K562 (cell line): ENCODE results near the gene HP1BP3. TPM values are rescaled to one million over a fixed set of nuclear protein-coding genes. Genes with fewer than 3 reads are reported as not detected.

Source experiments
- ATAC-seq: fragments of 200-7000 bp; cut with Tn5 transposase; 3 replicates; pipeline ENCODE4 v1.9.1; 2020; ENCODE audit warnings: moderate library complexity
- BruUV-seq: library from RNA; stranded (reverse); fragments of 400-500 nt; replicated peaks from 2 replicates; lab custom pipeline; 2021; lab: Mats Ljungman, UMichigan
- CTCF ChIA-PET: fragments of 300-600 bp; formaldehyde crosslinking; extraction: SDS; loops from one replicate; lab custom pipeline; 2021; ENCODE audit warnings: low intra/inter-chr PET ratio; lab: Yijun Ruan, JAX
- POLR2A ChIA-PET: fragments of 300-600, 350-650 bp; sonication (Branson Sonifier 250); formaldehyde crosslinking; extraction: SDS; loops from one replicate; lab custom pipeline; 2021; ENCODE audit warnings: antibody characterized with exemption, inconsistent platforms; lab: Yijun Ruan, JAX
- DNase-seq, 4 experiments: peaks; one replicate each; pipeline versions ENCODE4 v3.0.0 to v3.0.0-alpha.2; 2011 to 2018; ENCODE audit warnings: low spot score in 3 of 4, mixed read lengths in 3 of 4; ENCODE audit errors: extremely low read depth in 1 of 4
- FAIRE-seq: peaks from 2 replicates; lab custom pipeline; 2011; peaks lifted over from hg19 to GRCh38; lab: Jason Lieb, UNC
- H2AFZ ChIP-seq: 2 replicates; pipeline ENCODE4 v1.6.0; 2011; ENCODE audit warnings: low read depth, low read length, control low read depth, inconsistent platforms
- H3K27ac ChIP-seq: fragments of 200-600 bp; 3 replicates; pipeline ENCODE4 v1.8.0; 2011; ENCODE audit warnings: low read depth, mild to moderate bottlenecking, control low read depth, inconsistent platforms, low read length, moderate library complexity, mixed read lengths; ENCODE audit errors: extremely low read depth
- H3K27me3 ChIP-seq, 2 experiments: fragments of 300-600 bp in 1 of 2; 2 replicates in 1 of 2; 3 replicates in 1 of 2; pipeline versions ENCODE4 v1.6.0 to v1.8.0; 2011; ENCODE audit warnings: inconsistent platforms in 2 of 2, low read length in 2 of 2, mild to moderate bottlenecking in 1 of 2, mixed read lengths in 1 of 2, moderate library complexity in 1 of 2; ENCODE audit not compliant: control insufficient read depth in 2 of 2, insufficient read depth in 2 of 2
- H3K36me3 ChIP-seq: fragments of 300-600 bp; 3 replicates; pipeline ENCODE4 v1.8.0; 2011; ENCODE audit warnings: mild to moderate bottlenecking, low read length, inconsistent platforms; ENCODE audit not compliant: control insufficient read depth, insufficient read depth
- H3K4me1 ChIP-seq, 2 experiments: fragments of 200-600 bp in 1 of 2; replicated peaks in 1 of 2; 2 replicates in 1 of 2; 3 replicates in 1 of 2; pipeline versions ENCODE4 v1.5.1 to v1.8.0; 2011; ENCODE audit warnings: inconsistent platforms in 2 of 2, low read length in 2 of 2, mild to moderate bottlenecking in 1 of 2, mixed read lengths in 1 of 2, moderate library complexity in 1 of 2; ENCODE audit not compliant: control insufficient read depth in 2 of 2, insufficient read depth in 2 of 2
- H3K4me2 ChIP-seq: 2 replicates; pipeline ENCODE4 v1.6.1; 2011; ENCODE audit warnings: low read length, control low read depth, inconsistent platforms, mixed read lengths; ENCODE audit not compliant: insufficient read depth
- H3K4me3 ChIP-seq: fragments of 200-600 bp; sonication (generic), shearing (Covaris generic); 2 replicates; pipeline ENCODE4 v1.5.1; 2016; ENCODE audit warnings: control low read depth, inconsistent platforms
- H3K79me2 ChIP-seq: fragments of 200-600 bp; 3 replicates; pipeline ENCODE4 v1.8.0; 2011; ENCODE audit warnings: low read length, inconsistent platforms; ENCODE audit not compliant: control insufficient read depth, insufficient read depth
- H3K9ac ChIP-seq, 2 experiments: 2 replicates each; pipeline versions ENCODE4 v1.6.0 to v1.6.1; 2011; ENCODE audit warnings: low read depth in 2 of 2, low read length in 2 of 2, control low read depth in 1 of 2, inconsistent platforms in 1 of 2, mild to moderate bottlenecking in 1 of 2, mixed read lengths in 1 of 2; ENCODE audit not compliant: insufficient read depth in 1 of 2
- H3K9me1 ChIP-seq: one replicate; pipeline ENCODE4 v1.6.0; 2011; ENCODE audit warnings: inconsistent platforms, mild to moderate bottlenecking, low read length, moderate library complexity; ENCODE audit not compliant: control insufficient read depth, insufficient read depth
- H3K9me3 ChIP-seq: replicated peaks from 2 replicates; pipeline ENCODE4 v1.5.1; 2011; ENCODE audit warnings: low read depth, low read length, inconsistent platforms; ENCODE audit not compliant: control insufficient read depth, insufficient read depth
- H4K20me1 ChIP-seq: replicated peaks from 2 replicates; pipeline ENCODE4 v1.6.1; 2011; ENCODE audit warnings: low read length, inconsistent platforms, mixed read lengths; ENCODE audit not compliant: control insufficient read depth, insufficient read depth
- ASH1L ChIP-seq: fragments of 450-650 bp; IDR thresholded peaks from 2 replicates; pipeline ENCODE4 v1.6.1; 2018; ENCODE audit warnings: borderline replicate concordance, mild to moderate bottlenecking, low read depth; ENCODE audit not compliant: partially characterized antibody
- CBX8 ChIP-seq: fragments of 200-600 bp; sonication (generic); IDR thresholded peaks from 2 replicates; pipeline ENCODE4 v1.6.1; 2012; ENCODE audit warnings: borderline replicate concordance, mixed run types, low read depth, mild to moderate bottlenecking, moderate library complexity, mixed read lengths, low read length, control low read depth, inconsistent platforms; ENCODE audit not compliant: poor library complexity, severe bottlenecking; ENCODE audit errors: extremely low read depth
- ELF2 ChIP-seq: fragments of 250-450 bp; sonication (Bioruptor Pico); IDR thresholded peaks from 2 replicates; pipeline ENCODE4 v1.5.0; 2021; ENCODE audit warnings: mild to moderate bottlenecking
- GATAD2A ChIP-seq: fragments of 450-650 bp; IDR thresholded peaks from 2 replicates; pipeline ENCODE4 v1.6.1; 2017
- HDAC2 ChIP-seq: fragments of 450-650 bp; IDR thresholded peaks from 2 replicates; pipeline ENCODE4 v1.6.1; 2016; ENCODE audit warnings: mild to moderate bottlenecking
- MYBL2 ChIP-seq, 2 experiments: fragments of 450-650 bp in 1 of 2; sonication (generic) in 1 of 2; formaldehyde crosslinking in 1 of 2; IDR thresholded peaks; 2 replicates each; pipeline versions ENCODE4 v1.6.1 to v1.8.1; 2017 to 2022; ENCODE audit warnings: borderline replicate concordance in 1 of 2, inconsistent platforms in 1 of 2, low read depth in 1 of 2, mild to moderate bottlenecking in 1 of 2, missing genetic modification reagents in 1 of 2, moderate library complexity in 1 of 2
- ZZZ3 ChIP-seq: fragments of 450-650 bp; IDR thresholded peaks from 2 replicates; pipeline ENCODE4 v1.6.1; 2016; ENCODE audit warnings: antibody characterized with exemption, mild to moderate bottlenecking, moderate library complexity
- WGBS: fragments of 100-300 bp; shearing (Covaris generic); methylation state at CpG from one replicate; pipeline ENCODE4 v1.1.6; 2016; ENCODE audit warnings: low coverage, mixed read lengths; ENCODE audit not compliant: insufficient coverage; ENCODE audit errors: missing lambda C conversion rate; 5-methylcytosine and 5-hydroxymethylcytosine counted together
- in situ Hi-C: fragments of 300-500 bp; cut with MboI; formaldehyde crosslinking; loops from 4 replicates; pipeline ENCODE4 v1.15.0; 2018; ENCODE audit warnings: inconsistent platforms, mixed read lengths
- intact Hi-C: fragments of 100-400 bp; cut with micrococcal nuclease; formaldehyde crosslinking; loops from 2 replicates; pipeline ENCODE4 v1.14.2; 2022
- polyA plus RNA-seq, 8 experiments: library from polyadenylated mRNA; depleted of rRNA in 4 of 8; stranded (reverse) in 5 of 8; unstranded in 3 of 8; fragments of >200 nt; fragmentation: Nextera tagmentation in 2 of 8; fragmentation: Illumina TruSeq in 1 of 8; extraction: Ambion mirVana in 2 of 8; extraction: Trizol in 1 of 8; gene quantifications; 2 replicates each; pipeline versions ENCODE4 v1.2.1 to v1.2.3, GENCODE V29; 2011 to 2014; ENCODE audit warnings: inconsistent platforms in 1 of 8, missing spikeins in 1 of 8
- total RNA-seq, 7 experiments: library from RNA; depleted of rRNA in 6 of 7; stranded (reverse); fragments of >200 nt in 6 of 7; fragmentation: Illumina TruSeq in 2 of 7; extraction: Trizol in 2 of 7; gene quantifications; 2 replicates each; pipeline versions ENCODE4 v1.2.1 to v1.2.3, GENCODE V29; 2011 to 2021; ENCODE audit warnings: low replicate concordance in 1 of 7
- TF ChIP-seq, protein P1 (sequence below): sonication (generic); formaldehyde crosslinking; IDR thresholded peaks from 2 replicates; pipeline ENCODE4 v1.8.1; 2023; ENCODE audit warnings: mild to moderate bottlenecking, missing genetic modification reagents, moderate library complexity

The HP1BP3 gene
- total and polyA plus RNA-seq, 9 of the 15 experiments (the other 6 are each of a cell fraction or from before 2014, with no cell fraction given): 57.3 to 513 (median 240) TPM

GRCh38 chr1:20719871-20720620 lies 67.1 kb downstream of the HP1BP3 start:
- no peak overlapping the region for H3K4me3 ChIP-seq
- ChIA-PET CTCF (no interaction called here), POLR2A (interaction anchor here (0.6 to 1.2 kb wide), 4 partner anchors 14 to 54 kb away, joined by 3 read pairs; no protein-coding TSS in a partner anchor)
- ATAC-seq: no peak
- H3K27ac ChIP-seq: no peak overlapping the region
- peaks cover 13% of the 10 kb centered on the region; the same call in 1 of the 2 replicates for H4K20me1 ChIP-seq
- H3K9ac ChIP-seq: peak overlapping the region in 1 of 2 experiments; percentile 69; a peak in 1 of 4 replicates
- intact Hi-C loops: no loop called here
- DNase-seq: no peak
- no peak overlapping the region for H3K4me2 ChIP-seq
- in situ Hi-C loops: no loop called here
- no TSS peak for BruUV-seq
- H2AFZ ChIP-seq: no peak overlapping the region
- H3K4me1 ChIP-seq: peaks cover 0 to 58% of the 10 kb centered on the region in 2 experiments; a peak in 2 of 5 replicates
- no peaks in the 10 kb centered on the region for H3K79me2 ChIP-seq
- FAIRE-seq: no peak
- TF ChIP-seq, protein P1, sequence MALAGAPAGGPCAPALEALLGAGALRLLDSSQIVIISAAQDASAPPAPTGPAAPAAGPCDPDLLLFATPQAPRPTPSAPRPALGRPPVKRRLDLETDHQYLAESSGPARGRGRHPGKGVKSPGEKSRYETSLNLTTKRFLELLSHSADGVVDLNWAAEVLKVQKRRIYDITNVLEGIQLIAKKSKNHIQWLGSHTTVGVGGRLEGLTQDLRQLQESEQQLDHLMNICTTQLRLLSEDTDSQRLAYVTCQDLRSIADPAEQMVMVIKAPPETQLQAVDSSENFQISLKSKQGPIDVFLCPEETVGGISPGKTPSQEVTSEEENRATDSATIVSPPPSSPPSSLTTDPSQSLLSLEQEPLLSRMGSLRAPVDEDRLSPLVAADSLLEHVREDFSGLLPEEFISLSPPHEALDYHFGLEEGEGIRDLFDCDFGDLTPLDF (CRISPR knock-in tag): no peak
- H3K27me3 ChIP-seq: peaks cover 23 to 71% of the 10 kb centered on the region in 2 experiments; a peak in 4 of 5 replicates
- H3K9me3 ChIP-seq: no peaks in the 10 kb centered on the region
- H3K9me1 ChIP-seq: no peaks in the 10 kb centered on the region
- WGBS: 2% methylated on average over 5 of the region's 5 CpGs
- H3K36me3 ChIP-seq: no peaks in the 10 kb centered on the region

- CTCF ChIA-PET: no interaction called here
- no TSS peak for BruUV-seq
Measured at GRCh38 chr1:20719261-20719660, 67.8 kb downstream of the HP1BP3 start.

More at GRCh38 chr1:20719261-20719660, 67.8 kb downstream of the HP1BP3 start:
- Histone ChIP-seq H3K27me3 (peaks cover 23 to 64% of the 10 kb centered on the region in 2 experiments; a peak in 4 of 5 replicates), H4K20me1 (peaks cover 17% of the 10 kb centered on the region; the same call in 1 of the 2 replicates)
- intact Hi-C loops: no loop called here
- TF ChIP-seq ZZZ3: no peak
- no peak for TF ChIP-seq HDAC2
- no peak for TF ChIP-seq GATAD2A
- TF ChIP-seq CBX8: peak; percentile 72
- no peak for TF ChIP-seq ELF2 (CRISPR knock-in tag)
- TF ChIP-seq ASH1L: no peak
- TF ChIP-seq MYBL2 (IDR thresholded peaks at IDR 0.05; ENCODE audit: low read depth): no peak
- no peak for TF ChIP-seq MYBL2 (CRISPR knock-in tag; IDR thresholded peaks at IDR 0.05; ENCODE audit: borderline replicate concordance)
- TF ChIP-seq, all 486 proteins: peak for 1
- no peak for ATAC-seq
- H3K79me2 ChIP-seq: no peaks in the 10 kb centered on the region
- DNase-seq: no peak
- in situ Hi-C loops: no loop called here
- H2AFZ ChIP-seq: no peak overlapping the region
- peaks cover 0 to 55% of the 10 kb centered on the region in 2 experiments; a peak in 2 of 5 replicates for H3K4me1 ChIP-seq
- H3K4me3 ChIP-seq: no peak overlapping the region
- no peak for FAIRE-seq
- H3K27ac ChIP-seq: no peak overlapping the region
- H3K9me1 ChIP-seq: no peaks in the 10 kb centered on the region
- no peaks in the 10 kb centered on the region for H3K36me3 ChIP-seq
- H3K4me2 ChIP-seq: no peak overlapping the region
- H3K9ac ChIP-seq: no peak overlapping the region
- POLR2A ChIA-PET: interaction anchor here (0.7 to 2.1 kb wide), 3 partner anchors 9 to 341 kb away, joined by 3 to 9 read pairs (median 3); no protein-coding TSS in a partner anchor
- 28% methylated on average over 8 of the region's 8 CpGs for WGBS
- H3K9me3 ChIP-seq: no peaks in the 10 kb centered on the region
